Bronchial epithelial cell (primary cell): ENCODE results near the gene NRSN1. TPM values are rescaled to one million over a fixed set of nuclear protein-coding genes. Genes with fewer than 3 reads are reported as not detected.

Experiments used
- DNase-seq: peaks from one replicate; pipeline ENCODE4 v3.0.0-alpha.2; 2010; ENCODE audit warnings: low read depth
- FAIRE-seq: peaks from 2 replicates; lab custom pipeline; 2011; peaks lifted over from hg19 to GRCh38; lab: Jason Lieb, UNC
- H3K27me3 ChIP-seq: 2 replicates; pipeline ENCODE4 v1.5.1; 2011; ENCODE audit warnings: low read length; ENCODE audit not compliant: control insufficient read depth, insufficient read depth
- H3K36me3 ChIP-seq: 2 replicates; pipeline ENCODE4 v1.5.1; 2011; ENCODE audit warnings: low read length; ENCODE audit not compliant: control insufficient read depth, insufficient read depth
- H3K4me3 ChIP-seq: 2 replicates; pipeline ENCODE4 v1.5.1; 2011; ENCODE audit warnings: mild to moderate bottlenecking, low read depth, low read length, control low read depth
- CTCF ChIP-seq: IDR thresholded peaks from 2 replicates; pipeline ENCODE4 v1.5.1; 2011; ENCODE audit warnings: mild to moderate bottlenecking, moderate library complexity, low read length, control low read depth, inconsistent platforms; ENCODE audit not compliant: insufficient read depth, severe bottlenecking
- total RNA-seq: library from RNA; depleted of rRNA; stranded (reverse); fragments of >200 nt; gene quantifications from 2 replicates; pipeline ENCODE4 v1.2.1, GENCODE V29; 2014

The NRSN1 gene
- total RNA-seq, 1 donor from 2014 or later: not detected

GRCh38 chr6:24092407-24092806, 33.6 kb upstream of the NRSN1 start:
- Histone ChIP-seq H3K36me3 (no peaks in the 10 kb centered on the region), H3K27me3 (no peaks in the 10 kb centered on the region), H3K4me3 (no peak overlapping the region)
- TF ChIP-seq CTCF: no peak
- no peak for FAIRE-seq
- no peak for DNase-seq

GRCh38 chr6:24093381-24093780, 32.6 kb upstream of the NRSN1 start:
- DNase-seq (no peak), FAIRE-seq (no peak)
- Histone ChIP-seq H3K36me3 (no peaks in the 10 kb centered on the region), H3K4me3 (no peak overlapping the region), H3K27me3 (no peaks in the 10 kb centered on the region)
- no peak for TF ChIP-seq CTCF

- DNase-seq (no peak), FAIRE-seq (no peak)
- Histone ChIP-seq H3K4me3 (no peak overlapping the region), H3K27me3 (no peaks in the 10 kb centered on the region), H3K36me3 (no peaks in the 10 kb centered on the region)
- TF ChIP-seq CTCF: no peak
Measured at GRCh38 chr6:24099181-24099580, 26.8 kb upstream of the NRSN1 start.

- Histone ChIP-seq H3K4me3 (no peak overlapping the region), H3K36me3 (no peaks in the 10 kb centered on the region), H3K27me3 (no peaks in the 10 kb centered on the region)
- no peak for TF ChIP-seq CTCF
- DNase-seq: no peak
- FAIRE-seq: no peak
Measured at GRCh38 chr6:24100024-24100769, 25.8 kb upstream of the NRSN1 start.

- Histone ChIP-seq H3K36me3 (no peaks in the 10 kb centered on the region), H3K27me3 (no peaks in the 10 kb centered on the region), H3K4me3 (no peak overlapping the region)
- TF ChIP-seq CTCF: no peak
- FAIRE-seq: no peak
- DNase-seq: no peak
Measured at GRCh38 chr6:24100770-24101155, 25.3 kb upstream of the NRSN1 start.

- FAIRE-seq: no peak
- Histone ChIP-seq H3K36me3 (no peaks in the 10 kb centered on the region), H3K4me3 (no peak overlapping the region), H3K27me3 (no peaks in the 10 kb centered on the region)
- no peak for DNase-seq
- no peak for TF ChIP-seq CTCF
Measured at GRCh38 chr6:24105191-24105590, 20.8 kb upstream of the NRSN1 start.
